Activated CD4-positive, alpha-beta T cell treated with anti-CD3 and anti-CD28 coated beads, Interleukin-10, Interleukin-2, amounts not matched to agents 100 ng/mL and 50 ng/mL, durations not matched to agents 16 hours and 8 hours (primary cell): Measurements from ENCODE around the gene PDCD2L.
"Not testable (repeated sequence)": the region's sequence is repeated elsewhere in the genome, so short reads cannot be mapped to it uniquely, and the experiment has no call there.

Source experiments
- DNase-seq: peaks from one replicate; pipeline ENCODE4 v3.0.0-alpha.2; 2020

The PDCD2L gene, protein sequence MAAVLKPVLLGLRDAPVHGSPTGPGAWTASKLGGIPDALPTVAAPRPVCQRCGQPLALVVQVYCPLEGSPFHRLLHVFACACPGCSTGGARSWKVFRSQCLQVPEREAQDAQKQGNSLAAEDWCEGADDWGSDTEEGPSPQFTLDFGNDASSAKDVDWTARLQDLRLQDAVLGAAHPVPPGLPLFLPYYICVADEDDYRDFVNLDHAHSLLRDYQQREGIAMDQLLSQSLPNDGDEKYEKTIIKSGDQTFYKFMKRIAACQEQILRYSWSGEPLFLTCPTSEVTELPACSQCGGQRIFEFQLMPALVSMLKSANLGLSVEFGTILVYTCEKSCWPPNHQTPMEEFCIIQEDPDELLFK

DNA sequence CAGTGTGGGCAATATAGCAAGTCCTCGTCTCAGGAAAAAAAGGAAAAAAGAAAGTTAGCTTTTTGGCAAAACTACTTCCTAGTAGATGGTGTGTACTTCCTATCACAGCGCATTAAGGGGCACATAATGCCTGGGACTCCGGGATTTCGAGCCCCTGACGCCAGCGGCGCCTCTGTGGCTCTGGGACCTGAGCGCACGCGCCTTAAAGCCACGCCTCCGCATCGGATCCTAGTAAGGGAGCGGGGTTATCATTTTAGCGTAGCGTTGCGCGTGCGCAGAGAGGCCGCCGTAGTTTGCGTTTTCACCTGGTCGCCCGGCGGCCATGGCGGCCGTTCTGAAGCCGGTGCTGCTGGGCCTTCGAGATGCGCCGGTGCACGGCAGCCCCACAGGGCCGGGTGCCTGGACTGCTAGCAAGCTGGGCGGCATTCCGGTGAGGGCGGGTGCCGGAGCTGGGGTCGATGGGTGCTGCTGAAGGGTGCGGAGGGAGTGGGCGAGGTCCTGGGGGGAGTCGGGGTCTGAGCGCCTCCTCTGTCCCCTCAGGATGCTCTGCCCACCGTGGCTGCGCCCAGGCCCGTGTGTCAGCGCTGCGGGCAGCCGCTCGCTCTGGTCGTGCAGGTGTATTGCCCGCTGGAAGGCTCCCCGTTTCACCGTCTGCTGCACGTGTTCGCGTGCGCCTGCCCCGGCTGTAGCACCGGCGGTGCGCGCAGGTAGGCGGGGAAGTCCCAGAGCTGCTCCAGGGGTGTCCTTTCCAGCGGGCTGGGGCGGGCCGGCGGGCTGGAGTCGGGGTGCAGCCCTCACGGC is at the start of gene PDCD2L:
Gene PDCD2L (plus strand): TSS at position 291 of the 801 bp plus-strand sequence. CDS start 32 bp downstream, at position 323.
- peak; percentile 95 for DNase-seq

DNA sequence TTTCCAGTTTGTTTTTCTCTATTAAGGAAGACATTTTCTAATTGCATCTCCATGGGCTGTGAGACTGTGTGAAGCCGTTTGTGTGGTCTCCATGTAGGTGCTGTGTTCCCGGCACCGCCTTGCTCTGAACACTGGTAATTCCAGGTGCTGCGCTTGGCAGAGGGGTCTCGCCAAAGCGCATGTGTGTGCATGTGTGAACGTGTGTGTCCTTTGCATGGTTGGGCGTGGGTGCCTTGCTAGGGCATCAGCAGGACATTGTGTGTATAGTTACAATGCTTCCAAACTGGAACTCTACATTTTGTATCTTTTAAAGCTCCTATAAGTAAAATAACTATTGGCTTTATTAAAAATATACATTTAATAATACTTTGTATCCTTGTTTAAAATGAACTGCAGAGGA is 49.0 kb upstream of the PDCD2L start:
- no peak for DNase-seq

DNA sequence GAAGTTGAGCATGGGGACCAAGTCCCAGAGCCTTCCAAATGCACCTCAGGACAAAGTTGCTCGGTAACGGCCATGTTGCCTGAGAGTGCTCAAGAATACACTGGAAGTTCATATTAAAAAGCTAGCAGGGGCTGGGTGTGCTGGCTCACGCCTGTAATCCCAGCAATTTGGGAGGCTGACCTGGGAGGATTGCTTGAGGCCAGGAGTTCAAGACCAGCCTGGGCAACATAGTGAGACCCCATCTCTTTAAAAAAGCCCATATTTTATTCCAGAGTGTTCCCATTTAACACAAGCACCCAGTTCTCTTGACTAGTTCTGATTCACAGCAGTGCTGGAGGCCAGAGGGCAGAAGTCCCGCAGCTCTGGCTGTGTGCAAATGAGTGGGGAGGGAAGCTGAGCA is 47.3 kb upstream of the PDCD2L start:
- no peak for DNase-seq

DNA sequence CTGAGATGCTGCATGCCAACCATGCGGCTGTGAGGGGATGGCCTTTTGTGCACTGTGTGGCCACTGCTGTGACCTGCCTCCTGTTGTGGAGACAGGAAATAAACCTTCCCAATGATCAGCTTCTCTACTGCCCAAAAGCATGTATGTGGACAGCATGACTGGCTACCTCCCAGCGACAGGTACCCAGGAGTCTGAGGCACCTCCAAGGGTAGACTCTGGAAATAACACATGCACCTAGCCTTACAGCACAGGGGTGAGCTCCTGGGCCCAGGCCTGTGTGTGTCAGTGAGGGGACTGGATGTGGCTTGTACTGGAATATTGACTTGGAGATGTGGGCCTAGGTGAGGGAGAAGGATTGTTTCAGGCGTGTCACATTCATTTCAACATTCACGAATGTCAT is 46.8 kb upstream of the PDCD2L start:
- DNase-seq: no peak

DNA sequence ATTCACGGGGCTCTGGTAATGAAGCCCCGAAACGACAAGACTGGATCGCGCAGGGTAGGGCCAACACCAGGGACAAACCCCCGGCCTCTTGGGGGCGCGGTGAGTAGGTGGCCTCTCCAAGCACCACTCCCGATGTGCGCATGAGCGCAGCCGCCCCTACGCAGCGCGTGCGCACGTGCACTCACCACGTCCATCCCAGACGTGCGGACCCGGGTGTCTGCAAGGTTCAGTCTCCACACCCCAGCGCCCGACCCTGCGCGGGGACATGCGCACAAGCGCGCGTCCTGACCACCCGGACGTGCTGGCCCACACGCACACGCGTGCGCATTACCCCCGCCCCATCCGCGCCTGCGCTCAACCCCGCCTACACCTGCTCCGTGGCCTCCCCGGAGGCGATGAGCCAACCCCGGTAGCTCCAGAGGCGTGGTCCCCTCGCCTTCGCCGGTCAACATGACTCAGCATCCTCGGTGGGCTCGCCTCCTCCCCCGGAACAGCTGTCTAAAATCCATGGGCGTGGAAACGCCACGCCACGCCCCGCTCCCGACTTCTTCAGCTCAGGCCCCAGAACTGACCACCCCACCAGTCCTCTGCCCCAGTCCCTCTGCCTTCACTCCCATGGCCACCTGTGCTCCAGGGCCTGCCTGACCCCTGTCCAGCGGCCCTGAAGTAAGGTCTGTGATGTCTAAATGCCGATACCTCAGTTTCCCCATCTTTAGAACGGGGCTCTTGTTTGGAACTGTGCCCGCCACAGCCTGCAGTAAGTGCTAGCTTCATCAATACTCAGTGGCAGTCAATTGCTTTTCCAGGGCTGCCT is 44.9 kb upstream of the PDCD2L start:
- peak; percentile 100 for DNase-seq

DNA sequence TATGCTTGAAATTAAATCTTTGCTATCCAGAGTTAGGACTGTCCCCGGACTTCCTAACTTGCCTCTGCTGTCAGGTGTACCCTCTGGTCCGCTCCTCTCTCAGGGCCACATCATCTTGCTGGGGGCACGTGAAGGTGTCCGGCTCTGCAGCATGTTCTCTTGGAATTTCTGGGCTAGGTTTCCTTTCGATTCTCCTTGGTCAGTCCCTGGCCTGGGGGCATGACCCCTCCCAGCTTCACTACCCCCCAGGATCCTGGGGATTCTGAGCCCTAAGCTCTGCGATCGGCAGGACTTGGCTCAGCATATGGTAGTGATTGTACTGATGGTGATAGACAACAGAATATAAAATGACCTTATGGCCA is 44.3 kb upstream of the PDCD2L start:
- no peak for DNase-seq

DNA sequence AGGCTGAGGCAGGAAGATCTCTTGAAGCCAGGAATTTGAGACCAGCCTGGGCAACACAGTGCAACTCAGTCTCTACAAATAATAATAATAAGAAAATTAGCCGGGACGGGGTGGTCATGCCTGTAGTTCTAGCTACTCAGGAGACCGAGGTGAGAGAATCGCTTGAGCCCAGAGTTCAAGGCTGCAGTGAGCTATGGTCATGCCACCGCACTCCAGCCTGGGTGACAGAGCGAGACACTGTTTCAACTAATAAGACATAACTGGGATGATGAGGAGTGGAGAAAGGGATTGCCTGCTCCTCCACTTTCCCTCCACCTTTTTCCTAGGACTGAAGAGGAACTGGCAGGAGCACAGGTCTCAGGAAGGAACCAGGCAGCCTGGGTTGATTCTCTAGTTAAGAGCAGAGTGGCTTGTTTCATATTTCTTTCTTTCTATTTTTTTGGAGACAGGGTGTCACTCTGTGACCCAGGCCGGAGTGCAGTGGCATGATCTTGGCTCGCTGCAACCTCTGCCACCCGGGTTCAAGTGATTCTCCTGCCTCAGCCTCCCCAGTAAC is 43.8 kb upstream of the PDCD2L start:
- DNase-seq: no peak

DNA sequence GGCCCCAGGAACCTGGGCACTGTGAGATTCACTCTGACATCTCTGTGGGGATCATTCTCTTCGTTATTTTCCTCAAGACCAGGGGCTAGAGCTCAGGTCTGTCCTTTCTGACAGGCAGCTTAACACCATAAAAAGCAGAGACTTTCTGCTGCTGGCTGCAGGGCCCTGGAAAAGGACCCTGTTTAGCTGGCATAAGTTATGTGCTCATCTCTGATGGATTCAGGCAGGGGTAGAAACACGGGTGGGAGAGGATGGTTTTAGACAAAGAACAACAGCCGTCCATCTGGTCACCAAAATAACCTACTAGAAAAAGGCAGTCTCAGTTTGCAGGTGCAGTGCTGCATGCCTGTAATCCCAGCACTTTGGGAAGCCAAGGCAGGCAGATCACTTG is 41.5 kb upstream of the PDCD2L start:
- no peak for DNase-seq

DNA sequence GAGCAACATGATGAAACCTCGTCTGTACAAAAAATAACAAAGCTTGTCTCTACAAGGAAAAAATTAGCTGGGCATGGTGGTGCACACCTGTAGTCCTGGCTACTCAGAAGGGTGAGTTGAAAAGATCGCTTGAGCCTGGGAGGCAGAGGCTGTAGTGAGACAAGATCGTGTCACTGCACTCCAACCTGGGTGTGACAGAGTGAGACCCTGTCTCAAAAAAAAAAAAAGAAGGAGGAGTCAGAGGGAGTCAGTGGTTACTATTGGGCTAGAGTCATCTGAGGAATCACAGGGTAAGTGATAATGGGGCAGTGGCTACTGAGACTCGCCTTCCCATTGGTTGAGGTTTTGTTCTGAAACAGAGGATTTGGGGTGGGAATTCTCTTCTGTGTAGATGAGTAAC is 41.1 kb upstream of the PDCD2L start:
- DNase-seq: no peak

DNA sequence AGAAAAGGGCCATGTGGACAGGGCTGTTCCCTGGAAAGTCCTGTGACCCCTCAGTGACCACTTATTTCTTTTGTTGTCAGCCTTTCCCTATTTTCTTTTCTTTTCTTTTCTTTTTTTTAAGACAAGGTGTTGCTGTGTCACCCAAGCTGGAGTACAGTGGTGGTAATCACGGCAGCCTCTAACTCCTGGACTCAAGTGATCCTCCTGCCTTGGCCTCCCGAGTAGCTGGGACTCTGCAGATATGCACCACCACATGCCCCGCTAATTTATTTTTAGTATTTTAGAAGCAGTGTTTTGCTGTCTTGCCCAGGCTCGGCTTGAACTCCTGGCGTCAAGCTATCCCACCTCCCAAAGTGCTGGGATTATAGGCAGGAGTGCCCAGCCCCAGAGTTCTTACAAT is 40.3 kb upstream of the PDCD2L start:
- DNase-seq: no peak

DNA sequence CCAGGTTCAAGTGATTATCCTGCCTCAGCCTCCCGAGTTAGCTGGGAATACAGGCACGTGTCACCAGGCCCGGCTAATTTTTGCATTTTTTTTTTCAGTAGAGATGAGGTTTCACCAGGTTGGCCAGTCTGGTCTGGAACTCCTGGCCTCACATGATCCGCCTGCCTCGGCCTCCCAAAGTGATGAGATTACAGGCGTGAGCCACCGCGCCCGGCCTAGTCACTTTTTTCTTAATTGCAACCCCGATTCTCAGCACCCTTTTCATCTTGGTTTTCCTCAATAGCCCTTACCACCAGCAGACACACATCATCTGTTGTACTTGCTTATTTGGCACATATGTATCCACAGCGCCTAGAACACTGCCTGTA is 39.8 kb upstream of the PDCD2L start:
- DNase-seq: no peak

DNA sequence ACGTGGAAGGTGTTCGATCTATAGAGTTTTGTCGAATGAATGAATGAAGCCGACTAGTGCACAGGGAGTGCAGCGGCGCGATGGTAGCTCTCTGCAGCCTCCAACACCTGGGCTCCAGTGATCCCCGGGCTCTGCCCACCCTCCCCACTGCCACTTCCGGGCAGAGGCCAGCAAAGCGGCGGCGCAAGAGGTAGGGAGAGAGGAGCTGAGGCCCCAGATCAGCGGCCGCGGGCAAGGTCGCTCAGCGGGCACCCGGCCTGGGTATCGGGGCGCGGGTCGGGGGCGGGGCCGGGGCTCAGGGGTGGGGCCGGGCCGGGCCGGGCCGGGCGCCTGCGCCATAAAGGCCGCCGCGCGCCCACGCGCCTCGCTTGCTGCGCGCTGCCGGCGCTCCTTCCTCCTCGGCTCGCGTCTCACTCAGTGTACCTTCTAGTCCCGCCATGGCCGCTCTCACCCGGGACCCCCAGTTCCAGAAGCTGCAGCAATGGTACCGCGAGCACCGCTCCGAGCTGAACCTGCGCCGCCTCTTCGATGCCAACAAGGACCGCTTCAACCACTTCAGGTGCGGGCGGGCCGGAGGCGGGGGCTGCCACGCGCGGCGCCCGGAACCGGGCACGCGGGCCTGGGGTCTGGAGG is 39.3 kb upstream of the PDCD2L start, which contains the start of gene GPI:
Gene GPI (plus strand): TSS at position 367 of the 633 bp plus-strand sequence. CDS start 71 bp downstream, at position 438.
- DNase-seq: peak; percentile 83

DNA sequence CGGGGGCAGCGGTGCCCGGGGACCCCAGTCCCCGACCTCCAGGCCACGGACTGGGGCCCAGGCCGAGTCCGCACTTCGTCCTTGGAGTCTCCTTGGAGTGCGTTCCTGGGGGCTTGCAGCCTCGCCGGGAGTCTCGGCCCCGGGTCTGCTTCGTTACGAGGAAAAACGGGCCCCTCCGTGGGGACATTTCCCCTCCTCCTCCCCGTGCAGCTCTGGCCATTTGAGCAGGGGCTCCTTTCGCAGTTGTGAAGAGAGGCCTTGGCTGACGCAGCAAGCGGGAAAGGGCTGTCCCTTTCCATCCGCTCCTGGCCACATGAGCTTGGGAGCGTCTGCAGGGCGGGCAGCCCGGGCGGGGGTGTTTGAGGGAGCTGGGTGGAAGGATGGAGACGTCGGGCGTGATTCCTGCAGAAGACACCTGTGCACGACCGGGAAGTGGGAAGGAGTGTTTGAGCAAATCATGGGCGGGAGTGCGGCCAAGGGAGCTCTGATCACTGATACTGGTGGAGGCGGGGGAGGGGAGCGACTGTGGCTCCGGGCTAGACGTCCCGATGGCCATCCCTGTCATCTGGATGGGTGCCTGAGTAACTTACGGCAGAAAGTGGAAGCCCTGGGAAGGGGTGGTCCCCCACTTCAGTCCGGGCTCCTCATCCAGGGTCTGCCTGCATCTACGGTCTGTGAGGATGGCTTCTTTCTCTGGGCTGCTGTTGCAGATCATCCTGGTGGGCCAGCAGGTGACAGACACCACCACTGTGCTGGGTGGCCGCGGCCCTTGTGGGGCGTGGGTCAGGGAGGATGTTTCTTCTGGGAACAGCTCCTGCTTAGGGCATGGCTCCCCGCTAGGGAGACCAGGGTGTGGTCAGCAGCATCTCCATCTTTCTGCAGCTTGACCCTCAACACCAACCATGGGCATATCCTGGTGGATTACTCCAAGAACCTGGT is 38.5 kb upstream of the PDCD2L start:
- no peak for DNase-seq

DNA sequence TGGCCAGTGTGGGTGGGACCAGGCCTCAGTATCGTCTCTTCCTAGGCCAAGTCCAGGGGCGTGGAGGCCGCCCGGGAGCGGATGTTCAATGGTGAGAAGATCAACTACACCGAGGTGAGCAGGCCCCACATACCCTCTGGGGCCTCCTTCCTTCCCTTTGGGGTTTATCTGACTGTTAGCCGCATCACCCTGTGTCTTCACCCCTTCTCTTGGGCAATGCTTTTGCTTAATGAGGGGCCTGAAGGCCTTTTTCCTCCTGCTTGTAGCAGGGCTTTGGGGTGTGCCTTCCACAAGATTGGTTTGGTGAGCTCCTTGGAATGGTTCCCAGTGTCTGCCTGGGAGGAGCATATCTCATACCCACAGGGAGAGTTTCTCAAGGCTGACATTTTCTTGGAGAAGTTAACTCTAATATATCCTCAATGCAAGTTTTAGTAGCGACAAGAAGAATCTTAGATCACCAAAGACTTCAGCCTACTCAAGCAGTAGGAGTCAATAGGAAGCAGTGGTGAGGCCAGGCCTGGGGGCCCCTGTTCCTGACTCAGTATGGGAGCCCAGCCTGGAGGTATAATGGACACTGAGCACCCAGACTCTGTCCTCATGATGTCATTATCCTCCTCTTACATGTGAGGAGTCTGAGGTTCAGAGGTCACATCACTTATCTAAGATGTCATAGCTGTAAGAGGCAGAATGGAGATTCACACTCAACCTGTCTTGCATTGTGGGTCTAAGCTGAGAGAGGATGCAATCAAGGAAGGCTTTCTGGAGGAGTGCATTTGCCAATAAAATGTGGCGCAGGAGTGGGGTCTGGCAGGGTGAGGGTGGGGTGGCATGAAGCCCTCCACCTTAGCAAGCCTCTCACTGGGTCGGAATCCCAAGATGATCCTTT is 37.2 kb upstream of the PDCD2L start:
- peak; percentile 28 for DNase-seq

DNA sequence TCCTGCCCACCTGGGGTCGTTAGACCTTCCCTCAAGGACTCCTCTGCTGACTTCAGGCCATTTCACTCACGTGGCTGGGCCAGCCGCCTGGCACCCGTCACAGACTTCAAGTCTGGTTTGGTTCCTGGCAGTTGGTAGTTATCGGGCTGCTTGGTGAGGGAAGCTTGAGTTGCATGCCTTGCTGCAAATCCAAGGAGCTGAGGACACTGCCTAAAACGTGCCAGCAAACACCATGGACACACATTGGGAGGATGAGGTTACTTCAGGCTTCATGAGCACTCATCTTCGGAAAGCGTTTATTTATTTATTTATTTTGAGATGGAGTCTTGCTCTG is 36.6 kb upstream of the PDCD2L start:
- DNase-seq: no peak

DNA sequence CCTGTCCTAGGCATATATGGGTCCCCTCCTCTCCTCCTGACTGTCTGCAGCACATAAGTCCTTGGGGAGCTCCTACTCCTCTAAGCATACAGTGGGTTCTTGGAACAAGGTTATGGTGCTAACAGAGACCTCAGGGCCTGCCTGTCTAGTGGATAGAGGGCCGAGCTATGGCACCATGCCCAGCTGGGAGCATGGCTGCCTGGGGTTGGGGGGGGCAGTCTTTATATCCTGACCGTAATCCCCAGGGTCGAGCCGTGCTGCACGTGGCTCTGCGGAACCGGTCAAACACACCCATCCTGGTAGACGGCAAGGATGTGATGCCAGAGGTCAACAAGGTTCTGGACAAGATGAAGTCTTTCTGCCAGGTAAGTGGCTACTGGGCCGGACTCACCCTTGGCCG is 35.9 kb upstream of the PDCD2L start:
- no peak for DNase-seq

DNA sequence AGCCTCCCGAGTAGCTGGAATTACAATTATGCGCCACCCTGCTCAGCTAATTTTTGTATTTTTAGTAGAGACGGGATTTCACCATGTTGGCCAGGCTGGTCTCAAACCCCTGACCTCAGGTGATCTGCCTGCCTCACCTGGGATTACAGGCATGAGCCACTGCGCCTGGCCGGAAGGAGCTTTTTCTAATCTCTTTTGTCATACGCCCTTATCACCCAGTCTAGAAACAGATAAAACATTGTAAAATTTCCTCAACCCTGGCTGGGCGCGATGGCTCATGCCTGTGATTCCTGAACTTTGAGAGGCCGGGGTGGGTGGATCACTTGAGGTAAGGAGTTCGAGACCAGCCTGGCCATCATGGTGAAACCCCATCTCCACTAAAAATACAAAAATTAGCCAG is 35.0 kb upstream of the PDCD2L start:
- DNase-seq: not testable (repeated sequence)

DNA sequence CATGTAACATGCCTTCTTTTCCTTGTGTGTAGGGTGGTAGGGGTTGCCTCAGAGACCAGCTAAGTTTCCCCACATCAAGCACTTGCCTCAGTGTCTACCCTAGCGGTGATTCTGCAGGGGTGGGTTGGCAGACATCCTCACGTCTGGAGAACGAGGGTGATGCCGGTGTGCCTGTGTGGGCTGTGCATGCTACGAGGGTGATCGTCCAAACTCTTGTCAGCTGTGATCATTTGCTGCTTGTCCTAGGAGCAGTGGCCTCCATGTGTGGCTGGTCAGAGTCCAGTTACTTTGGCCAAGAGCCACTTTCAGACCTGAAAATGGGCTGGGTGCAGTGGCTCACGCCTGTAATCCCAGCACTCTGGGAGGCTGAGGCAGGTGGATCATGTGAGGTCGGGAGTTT is 34.1 kb upstream of the PDCD2L start:
- DNase-seq: no peak

DNA sequence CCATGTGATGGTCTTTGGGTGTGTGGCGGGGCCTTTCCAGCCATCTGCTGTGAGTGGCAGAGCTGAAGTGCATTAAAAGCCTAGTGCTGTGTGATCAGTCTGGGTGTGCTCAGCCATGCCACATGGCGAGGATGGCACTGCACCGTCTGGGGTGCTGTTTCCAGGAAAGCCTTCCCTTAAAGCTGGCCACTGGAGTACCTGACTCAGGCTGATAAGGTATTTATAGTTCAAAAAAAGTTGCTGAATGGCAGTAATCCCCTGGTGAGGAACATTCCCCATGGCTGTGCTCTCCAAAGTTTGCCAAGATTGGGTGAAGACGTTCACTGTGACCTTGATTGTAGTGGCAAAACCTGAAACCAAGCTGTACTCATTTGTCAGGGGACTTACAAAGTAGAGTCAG is 33.2 kb upstream of the PDCD2L start:
- no peak for DNase-seq

DNA sequence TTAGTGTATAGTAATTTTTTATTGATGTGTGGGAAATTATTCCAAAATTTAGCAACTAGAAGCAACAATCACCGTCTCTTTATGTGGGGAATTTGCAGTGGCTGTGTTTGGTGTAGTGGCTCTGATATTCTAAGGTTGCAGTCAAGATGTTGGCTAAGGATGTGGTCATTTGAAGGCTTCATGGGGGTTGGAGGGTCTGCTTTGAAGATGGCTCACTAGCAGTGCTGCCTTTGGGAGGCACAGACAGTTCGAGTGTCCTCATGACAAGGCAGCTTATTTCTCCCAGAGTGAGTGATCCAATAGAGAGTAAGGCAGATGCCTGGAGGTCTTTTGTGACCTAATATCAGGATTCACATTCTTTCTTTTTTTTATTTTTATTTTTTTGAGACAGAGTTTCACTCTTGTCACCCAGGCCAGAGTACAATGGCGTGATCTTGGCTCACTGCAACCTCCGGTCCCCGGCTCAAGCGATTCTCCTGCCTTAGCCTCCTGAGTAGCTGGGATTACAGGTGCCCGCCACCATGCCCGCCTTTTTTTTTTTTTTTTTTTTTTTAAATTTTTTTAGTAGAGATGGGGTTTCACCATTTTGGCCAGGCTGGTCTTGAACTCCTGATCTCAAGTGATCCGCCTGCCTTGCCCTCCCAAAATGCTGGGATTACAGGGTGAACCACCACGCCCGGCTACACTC is 30.5 kb upstream of the PDCD2L start:
- DNase-seq: no peak
